Measurements from ENCODE around the gene LRCH4. TPM values are rescaled to one million over a fixed set of nuclear protein-coding genes. Genes with fewer than 3 reads are reported as not detected.

The LRCH4 gene
- polyA plus RNA-seq, 2 of the 4 experiments (the other 2 are of a cell fraction) = 5.5 to 17.1 TPM

DNA sequence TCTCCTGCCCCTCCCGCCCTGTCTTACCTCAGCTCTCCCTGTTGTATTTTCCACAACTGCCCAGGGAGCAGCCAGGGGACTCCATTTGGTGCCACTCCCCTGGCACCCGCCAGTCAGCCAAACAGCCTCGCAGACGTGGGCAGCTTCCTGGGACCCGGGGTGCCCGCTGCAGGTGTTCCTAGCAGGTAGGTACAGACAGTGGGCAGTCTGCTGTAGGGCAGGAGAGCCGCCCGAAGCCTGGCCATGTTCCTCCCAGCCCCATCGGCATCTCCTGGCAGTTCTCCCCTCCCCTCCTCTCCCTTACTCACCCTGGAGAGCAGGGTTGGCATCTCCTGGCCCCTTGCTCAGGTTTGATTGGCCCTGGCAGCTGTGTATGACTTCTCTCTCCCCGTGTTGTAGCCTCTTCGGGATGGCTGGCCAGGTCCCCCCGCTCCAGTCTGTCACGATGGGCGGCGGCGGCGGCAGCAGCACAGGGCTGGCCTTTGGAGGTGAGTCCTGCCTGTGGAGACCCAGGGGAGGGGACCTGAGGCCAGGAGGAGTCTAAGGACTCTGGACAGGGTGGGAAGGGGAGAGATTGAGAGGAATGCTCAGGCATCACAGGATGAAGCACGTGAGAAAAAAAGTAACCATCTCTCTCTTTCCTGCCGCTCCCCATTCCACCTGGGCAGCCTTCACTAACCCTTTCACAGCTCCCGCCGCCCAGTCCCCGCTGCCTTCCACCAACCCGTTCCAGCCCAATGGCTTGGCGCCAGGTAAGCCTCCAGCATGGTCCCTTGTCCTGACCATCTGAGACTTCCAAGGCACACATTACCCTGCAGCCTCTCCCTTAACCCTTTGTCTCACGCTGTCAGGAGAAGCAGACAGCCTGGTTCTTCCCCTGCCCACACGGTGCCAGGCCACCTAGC is 23.5 kb downstream of the LRCH4 start:
- ATAC-seq = no peak
- CTCF ChIA-PET = interaction anchor here (0.6 to 14.3 kb wide), 15 partner anchors 11 to 290 kb away, joined by 3 to 316 read pairs (median 15); partner anchors contain the start of genes AGFG2, FBXO24, LRCH4 and SAP25
- Histone ChIP-seq H3K4me2 (no peak overlapping the region), H3K4me3 (no peak overlapping the region), H3K27ac (no peak overlapping the region), H3K4me1 (no peaks in the 10 kb centered on the region), H3K9me3 (no peaks in the 10 kb centered on the region)
- TF ChIP-seq NPAS2 (CRISPR knock-in tag; IDR thresholded peaks at IDR 0.05; ENCODE audit: borderline replicate concordance) (no peak), BHLHE40 (IDR thresholded peaks at IDR 0.05; ENCODE audit: low read depth, low read length) (no peak), KDM1A (IDR thresholded peaks at IDR 0.05; ENCODE audit: low read depth) (no peak), ZSCAN20 (CRISPR knock-in tag; IDR thresholded peaks at IDR 0.05) (no peak), RCOR1 (IDR thresholded peaks at IDR 0.05; ENCODE audit: low read depth, low read length) (no peak), MAX (IDR thresholded peaks at IDR 0.05) (no peak), RNF2 (IDR thresholded peaks at IDR 0.05; ENCODE audit: borderline replicate concordance, low read depth) (no peak), FOSB (CRISPR knock-in tag; IDR thresholded peaks at IDR 0.05) (no peak), CTCF (IDR thresholded peaks at IDR 0.05) (no peak)
- TF ChIP-seq, protein P1, sequence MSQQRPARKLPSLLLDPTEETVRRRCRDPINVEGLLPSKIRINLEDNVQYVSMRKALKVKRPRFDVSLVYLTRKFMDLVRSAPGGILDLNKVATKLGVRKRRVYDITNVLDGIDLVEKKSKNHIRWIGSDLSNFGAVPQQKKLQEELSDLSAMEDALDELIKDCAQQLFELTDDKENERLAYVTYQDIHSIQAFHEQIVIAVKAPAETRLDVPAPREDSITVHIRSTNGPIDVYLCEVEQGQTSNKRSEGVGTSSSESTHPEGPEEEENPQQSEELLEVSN (IDR thresholded peaks at IDR 0.05; ENCODE audit: borderline replicate concordance, low read depth) = no peak
- TF ChIP-seq, protein P2, sequence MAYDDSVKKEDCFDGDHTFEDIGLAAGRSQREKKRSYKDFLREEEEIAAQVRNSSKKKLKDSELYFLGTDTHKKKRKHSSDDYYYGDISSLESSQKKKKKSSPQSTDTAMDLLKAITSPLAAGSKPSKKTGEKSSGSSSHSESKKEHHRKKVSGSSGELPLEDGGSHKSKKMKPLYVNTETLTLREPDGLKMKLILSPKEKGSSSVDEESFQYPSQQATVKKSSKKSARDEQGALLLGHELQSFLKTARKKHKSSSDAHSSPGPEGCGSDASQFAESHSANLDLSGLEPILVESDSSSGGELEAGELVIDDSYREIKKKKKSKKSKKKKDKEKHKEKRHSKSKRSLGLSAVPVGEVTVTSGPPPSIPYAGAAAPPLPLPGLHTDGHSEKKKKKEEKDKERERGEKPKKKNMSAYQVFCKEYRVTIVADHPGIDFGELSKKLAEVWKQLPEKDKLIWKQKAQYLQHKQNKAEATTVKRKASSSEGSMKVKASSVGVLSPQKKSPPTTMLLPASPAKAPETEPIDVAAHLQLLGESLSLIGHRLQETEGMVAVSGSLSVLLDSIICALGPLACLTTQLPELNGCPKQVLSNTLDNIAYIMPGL (CRISPR knock-in tag; IDR thresholded peaks at IDR 0.05; ENCODE audit: borderline replicate concordance) = no peak
- no peak for FAIRE-seq
- 85% methylated on average over 25 of the region's 26 CpGs for WGBS (ENCODE audit: missing lambda C conversion rate)
- DNase-seq (ENCODE audit: low read depth in 1 of 2, low spot score in 1 of 2) = no peak
- POLR2A ChIA-PET = no interaction called here

DNA sequence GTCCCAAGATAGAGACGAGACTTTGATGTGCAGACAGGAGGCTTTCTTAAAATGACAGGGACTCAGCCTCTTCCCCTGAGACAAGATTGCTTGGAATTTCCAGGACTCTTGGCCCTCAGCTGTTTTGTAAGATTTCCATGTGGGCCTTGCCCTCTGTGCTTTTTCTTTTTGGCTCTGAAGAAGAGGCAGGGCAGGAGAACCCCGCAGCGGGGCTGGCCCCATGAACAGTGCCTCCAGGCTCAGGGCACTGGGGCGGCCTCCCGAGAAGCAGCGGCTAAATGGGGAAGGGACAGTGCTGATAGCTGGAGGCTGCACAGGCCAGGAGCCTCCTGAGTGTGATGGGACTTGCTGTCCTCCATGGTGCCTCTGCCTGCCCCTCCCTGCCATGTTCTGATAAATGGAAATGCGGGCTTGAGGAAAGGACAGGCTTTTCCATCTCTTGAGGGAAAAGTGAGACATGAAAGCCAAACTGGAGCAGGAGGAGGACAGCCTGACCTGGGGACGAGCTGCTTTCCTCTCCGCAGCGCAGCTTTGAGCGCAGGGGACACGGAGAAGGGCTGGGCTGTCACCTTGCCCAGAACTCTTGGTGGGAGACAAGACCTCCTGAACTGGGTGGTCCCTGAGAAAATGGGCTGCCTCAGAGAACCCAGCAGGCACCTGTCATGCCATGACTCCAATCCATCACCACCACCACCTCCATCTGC is 24.3 kb downstream of the LRCH4 start:
- TF ChIP-seq RAD21 (conservative IDR thresholded peaks at IDR 0.05 in 1 of 2, IDR thresholded peaks at IDR 0.05 in 1 of 2) (no peak), TFCP2L1 (CRISPR knock-in tag; IDR thresholded peaks at IDR 0.05) (no peak), ESRRA (IDR thresholded peaks at IDR 0.05; ENCODE audit: borderline replicate concordance, low read length) (no peak), HOXA7 (CRISPR knock-in tag; IDR thresholded peaks at IDR 0.05) (no peak), KDM5A (IDR thresholded peaks at IDR 0.05) (no peak), GATA3 (IDR thresholded peaks at IDR 0.05; ENCODE audit: borderline replicate concordance) (no peak), ZFP36 (IDR thresholded peaks at IDR 0.05; ENCODE audit: borderline replicate concordance, partially characterized antibody) (no peak), HEYL (CRISPR knock-in tag; IDR thresholded peaks at IDR 0.05) (no peak), POLR2AphosphoS2 (conservative IDR thresholded peaks at IDR 0.05; ENCODE audit: low read length) (no peak), POLR2A (IDR thresholded peaks at IDR 0.05; ENCODE audit: low read length) (no peak)
- TF ChIP-seq, protein P2 (CRISPR knock-in tag; IDR thresholded peaks at IDR 0.05; ENCODE audit: borderline replicate concordance) = no peak
- TF ChIP-seq, protein P1 (IDR thresholded peaks at IDR 0.05; ENCODE audit: borderline replicate concordance, low read depth) = no peak

More for the DNA sequence above, 24.3 kb downstream of the LRCH4 start:
- Histone ChIP-seq H3K9me3 (no peaks in the 10 kb centered on the region), H3K4me2 (no peak overlapping the region), H3K27ac (no peak overlapping the region), H3K4me1 (no peaks in the 10 kb centered on the region), H3K4me3 (no peak overlapping the region)
- POLR2A ChIA-PET = no interaction called here
- no peak for DNase-seq (ENCODE audit: low read depth in 1 of 2, low spot score in 1 of 2)
- FAIRE-seq = no peak
- no peak for ATAC-seq
- WGBS (ENCODE audit: missing lambda C conversion rate) = 96% methylated on average over 12 of the region's 12 CpGs
- CTCF ChIA-PET = interaction anchor here (0.5 to 14.3 kb wide), 11 partner anchors 15 to 291 kb away, joined by 3 to 316 read pairs (median 27); partner anchors contain the start of genes AGFG2, FBXO24, LRCH4 and SLC12A9

Data from A549 (cell line).